Measurements from ENCODE around the gene SIAH2.
A peak's percentile ranks its signal among the peaks of the same experiment; 100 is the strongest.
"Not testable (repeated sequence)": the region's sequence is repeated elsewhere in the genome, so short reads cannot be mapped to it uniquely, and the experiment has no call there.

SIAH2 gene, protein sequence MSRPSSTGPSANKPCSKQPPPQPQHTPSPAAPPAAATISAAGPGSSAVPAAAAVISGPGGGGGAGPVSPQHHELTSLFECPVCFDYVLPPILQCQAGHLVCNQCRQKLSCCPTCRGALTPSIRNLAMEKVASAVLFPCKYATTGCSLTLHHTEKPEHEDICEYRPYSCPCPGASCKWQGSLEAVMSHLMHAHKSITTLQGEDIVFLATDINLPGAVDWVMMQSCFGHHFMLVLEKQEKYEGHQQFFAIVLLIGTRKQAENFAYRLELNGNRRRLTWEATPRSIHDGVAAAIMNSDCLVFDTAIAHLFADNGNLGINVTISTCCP

DNA sequence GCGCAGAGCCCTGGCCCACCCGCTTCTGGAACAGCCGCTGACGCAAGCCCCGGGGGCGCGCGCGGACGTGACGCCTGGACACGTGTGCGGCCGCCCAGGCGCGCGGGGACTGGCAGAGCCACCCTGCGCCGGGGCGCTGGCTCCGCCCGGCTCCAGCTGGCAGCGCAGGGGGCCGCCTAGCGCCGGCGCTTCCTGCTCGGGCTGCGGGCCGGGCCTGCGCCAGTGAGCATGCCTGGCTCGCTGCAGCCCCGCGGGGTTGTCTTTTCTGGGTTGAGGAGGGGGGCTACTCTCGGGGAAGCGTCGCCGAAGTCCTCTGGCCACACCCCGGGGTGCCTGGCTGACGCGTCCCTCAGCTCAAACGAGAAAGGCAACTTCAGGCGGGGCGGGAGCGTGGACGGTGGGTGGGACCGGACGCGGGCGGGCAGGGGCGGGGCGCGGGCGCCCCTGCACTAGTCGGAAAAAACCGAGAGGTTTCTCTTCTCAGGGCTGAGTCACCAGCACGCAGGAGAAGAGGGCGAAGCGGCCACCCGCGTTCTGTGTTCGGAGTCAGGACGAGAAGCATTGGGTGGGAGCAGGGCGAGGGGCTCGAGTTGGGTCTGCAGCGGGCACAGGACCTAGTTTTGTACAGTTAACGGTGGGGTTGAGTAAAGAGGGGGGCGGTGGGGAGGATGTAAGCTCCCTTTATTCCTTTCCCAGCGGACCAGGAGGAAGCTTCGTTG is at the start of gene SIAH2:
Gene SIAH2 (minus strand): TSS at position 48 of the 719 bp plus-strand sequence. CDS start 320 bp downstream, outside the sequence.
- DNase-seq: peak; percentile 88

DNA sequence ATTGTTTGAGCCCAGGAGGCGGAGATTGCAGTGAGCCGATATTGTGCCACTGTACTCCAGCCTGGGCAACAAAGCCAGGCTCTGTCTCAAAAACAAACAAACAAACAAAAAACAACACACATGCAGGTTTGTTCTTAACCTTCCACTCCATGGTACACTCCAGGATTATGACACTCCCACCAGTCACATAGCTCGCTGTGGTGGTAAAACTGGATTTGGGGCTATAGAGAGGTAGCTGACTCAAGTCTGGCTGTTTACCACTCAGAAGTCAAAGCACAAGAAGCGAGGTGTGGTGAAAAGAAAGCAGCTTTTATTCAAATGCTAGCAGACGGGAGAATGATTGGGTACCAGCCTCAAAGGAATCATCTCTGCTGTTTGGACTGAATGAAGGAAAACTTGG is 49.0 kb upstream of the SIAH2 start:
- DNase-seq: no peak

DNA sequence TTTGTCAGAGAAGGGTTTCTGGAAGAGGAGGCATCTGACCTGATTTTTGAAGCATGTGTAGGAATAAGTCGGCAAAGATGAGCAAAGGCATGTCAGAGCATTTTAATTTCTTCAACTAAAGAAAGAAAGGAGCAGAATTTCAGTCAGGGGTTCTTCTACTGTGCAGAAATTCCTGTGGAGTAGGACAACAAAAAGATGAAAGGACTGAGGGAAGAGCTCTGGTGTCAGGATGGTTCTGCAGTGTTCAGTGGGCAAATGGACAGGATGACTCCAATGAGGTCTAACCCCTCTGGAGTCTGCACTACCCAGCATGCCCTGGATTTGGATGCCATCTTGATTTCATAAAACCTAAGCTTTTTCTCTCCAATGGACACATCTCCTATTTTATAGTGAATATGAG is 47.7 kb upstream of the SIAH2 start:
- no peak for DNase-seq

DNA sequence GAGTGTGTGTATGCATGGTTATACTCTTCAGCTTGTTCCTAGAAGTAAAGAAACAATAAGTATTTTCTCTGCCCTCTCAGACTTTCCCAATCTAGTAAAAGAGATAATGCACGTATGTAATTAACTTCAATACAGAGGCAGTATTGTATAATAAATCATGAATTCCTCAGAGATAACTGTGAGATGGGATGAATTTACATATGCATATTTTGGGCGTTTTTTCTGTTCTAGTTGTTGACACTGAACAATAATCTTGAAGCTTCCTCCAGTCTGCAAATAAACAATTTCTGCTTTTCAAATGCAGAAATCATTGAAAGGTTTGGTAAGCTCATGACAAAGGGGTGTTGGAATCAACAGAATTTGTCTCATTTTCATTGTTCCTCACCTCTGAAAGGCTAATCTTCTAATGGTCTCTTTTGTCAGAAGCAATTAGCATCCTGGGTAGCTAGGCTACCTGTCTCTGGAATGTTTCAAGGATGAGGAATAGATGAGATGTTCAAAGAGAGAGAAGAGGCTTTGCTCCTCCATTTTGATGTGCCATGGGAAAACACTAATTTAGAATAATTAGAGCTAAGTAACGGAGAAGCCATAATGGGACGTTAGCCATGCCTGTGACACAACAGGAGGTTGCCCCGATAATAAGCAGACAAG is 43.3 kb upstream of the SIAH2 start:
- no peak for DNase-seq

DNA sequence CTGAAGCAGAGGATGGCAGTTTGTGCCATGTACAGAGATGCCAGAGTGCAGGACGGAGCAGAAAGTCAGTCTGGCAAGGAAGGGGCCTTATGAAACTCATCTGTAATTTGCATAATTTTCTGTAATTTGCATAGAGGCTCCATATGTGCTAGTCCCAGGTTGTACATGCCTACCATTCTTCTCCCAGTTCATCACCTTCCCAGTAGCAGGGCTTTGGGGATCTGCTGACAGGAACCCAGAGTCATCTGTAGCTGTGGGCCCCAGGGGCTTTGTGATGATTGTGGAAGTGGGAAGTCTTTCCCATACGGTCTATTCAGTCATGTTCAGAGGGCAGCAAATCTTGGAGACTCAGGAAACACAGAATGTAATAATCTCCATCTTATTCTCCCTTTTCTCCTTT is 42.4 kb upstream of the SIAH2 start:
- no peak for DNase-seq

DNA sequence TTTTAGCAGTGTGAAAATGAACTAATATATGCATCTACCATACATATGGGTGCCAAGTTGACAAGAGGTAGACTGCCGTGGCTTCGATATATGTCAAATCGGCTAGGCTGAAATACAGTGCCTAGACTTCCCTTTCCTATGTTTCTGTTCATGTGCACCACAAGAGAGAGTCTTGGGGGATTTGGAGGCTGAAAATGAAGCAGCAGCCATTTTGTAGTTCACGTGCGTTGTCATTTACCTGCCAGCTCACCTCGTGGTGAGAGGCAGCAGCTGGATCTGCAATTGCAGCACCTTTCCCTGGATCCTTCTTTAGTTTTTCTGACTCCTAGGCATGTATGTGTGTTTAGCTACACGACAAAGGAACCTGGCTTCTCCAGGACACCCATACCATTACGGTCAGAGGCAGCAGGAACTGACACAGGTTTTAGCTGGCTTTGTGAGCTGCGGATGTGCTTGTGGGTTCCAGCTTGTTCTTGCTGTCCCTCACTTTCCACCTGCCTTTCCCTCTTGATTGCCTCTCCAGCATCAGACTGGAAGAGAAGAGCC is 40.5 kb upstream of the SIAH2 start:
- DNase-seq: no peak

DNA sequence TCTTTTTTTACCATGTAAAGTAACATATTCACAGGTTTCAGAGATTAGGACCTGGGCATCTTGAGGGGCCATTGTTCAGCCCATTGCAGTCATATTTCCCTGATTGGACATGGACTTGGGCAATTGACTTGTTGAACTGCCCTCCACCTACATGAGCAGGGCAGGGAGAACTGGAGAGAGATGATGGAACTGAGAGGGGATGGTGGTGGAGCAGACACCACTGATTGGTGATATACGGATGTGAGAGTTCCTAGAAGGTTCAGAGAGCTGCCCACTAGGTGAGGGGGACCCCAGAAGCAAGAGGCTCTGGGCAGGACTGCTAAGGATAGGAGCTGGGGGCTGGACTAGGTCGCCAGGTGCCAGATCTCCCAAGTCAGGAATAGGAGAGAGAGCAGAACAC is 37.8 kb upstream of the SIAH2 start:
- no peak for DNase-seq

DNA sequence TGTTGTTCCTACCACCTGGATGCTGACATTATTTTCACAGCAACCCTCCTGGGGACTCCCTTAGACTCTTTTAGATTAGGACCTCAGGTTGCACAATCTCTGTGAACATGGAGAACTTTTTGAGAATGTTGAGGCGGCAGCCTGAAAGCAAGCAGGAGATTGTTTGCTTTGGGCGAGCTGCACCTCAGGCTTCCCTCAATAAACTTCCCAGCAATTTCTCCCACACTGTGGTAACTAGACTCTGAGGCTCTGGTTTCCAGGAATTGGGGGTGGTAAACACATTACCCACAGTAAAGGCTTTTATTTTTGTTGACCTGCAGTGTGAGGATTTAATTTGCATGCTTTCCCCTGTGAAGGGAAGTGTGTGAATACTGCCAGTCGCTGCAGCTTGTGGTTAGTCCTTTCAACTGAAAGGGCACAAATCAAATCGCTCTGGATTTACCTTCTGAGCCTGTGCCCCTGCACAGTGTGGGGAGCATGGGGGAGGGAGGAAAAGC is 35.2 kb upstream of the SIAH2 start:
- DNase-seq: no peak

DNA sequence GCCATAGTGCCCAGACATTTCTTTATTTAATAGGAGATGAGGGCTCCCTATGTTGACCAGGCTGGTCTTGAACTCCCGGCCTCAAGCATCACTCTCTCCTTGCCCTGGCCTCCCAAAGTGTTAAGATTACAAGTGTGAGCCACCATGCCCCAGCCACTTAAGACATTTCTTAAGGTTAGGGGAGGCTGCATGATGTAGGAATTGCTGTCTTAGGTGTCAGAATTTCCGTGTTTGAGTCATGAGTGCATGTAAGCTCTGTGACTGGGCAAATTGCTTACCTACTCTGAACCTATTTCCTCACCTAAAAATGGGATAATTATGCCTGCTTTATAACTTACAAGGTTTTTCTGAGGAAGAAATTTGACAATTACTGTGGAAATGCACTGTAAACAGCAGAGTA is 34.2 kb upstream of the SIAH2 start:
- no peak for DNase-seq

DNA sequence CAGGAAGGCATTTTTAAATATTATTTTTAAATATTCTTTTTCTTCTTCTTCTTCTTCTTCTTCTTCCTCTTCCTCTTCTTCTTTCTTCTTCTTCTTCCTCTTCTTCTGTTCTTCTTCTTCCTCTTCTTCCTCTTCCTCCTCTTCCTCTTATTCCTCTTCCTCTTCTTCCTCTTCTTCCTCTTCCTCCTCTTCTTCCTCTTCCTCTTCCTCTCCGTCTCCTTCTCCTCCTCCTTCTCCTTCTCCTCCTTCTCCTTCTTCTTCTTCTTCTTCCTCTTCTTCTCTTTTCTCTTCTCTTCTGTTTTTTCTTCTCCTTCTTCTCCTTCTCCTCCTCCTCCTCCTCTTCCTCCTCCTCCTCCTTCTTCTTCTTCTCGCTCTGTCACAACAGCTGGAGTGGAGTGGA is 33.6 kb upstream of the SIAH2 start:
- DNase-seq: not testable (repeated sequence)

DNA sequence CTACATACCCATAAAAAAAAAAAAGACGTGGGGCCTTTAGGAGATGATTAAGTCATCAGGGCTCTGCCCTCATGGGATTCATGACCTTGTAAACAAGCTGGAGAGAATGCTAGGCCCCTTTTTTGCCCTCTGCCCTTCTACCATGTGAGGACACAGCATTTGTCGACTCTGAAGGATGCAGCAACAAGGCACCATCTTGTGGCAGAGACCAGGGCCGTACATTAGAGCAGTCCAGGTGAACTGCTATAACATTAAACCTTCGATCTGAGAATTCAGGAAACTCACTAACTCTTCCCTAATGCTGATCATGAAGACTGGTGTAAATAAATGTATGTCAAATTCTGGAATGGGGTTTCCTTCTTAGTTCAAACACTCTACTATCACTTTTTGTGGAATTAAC is 30.7 kb upstream of the SIAH2 start:
- no peak for DNase-seq

DNA sequence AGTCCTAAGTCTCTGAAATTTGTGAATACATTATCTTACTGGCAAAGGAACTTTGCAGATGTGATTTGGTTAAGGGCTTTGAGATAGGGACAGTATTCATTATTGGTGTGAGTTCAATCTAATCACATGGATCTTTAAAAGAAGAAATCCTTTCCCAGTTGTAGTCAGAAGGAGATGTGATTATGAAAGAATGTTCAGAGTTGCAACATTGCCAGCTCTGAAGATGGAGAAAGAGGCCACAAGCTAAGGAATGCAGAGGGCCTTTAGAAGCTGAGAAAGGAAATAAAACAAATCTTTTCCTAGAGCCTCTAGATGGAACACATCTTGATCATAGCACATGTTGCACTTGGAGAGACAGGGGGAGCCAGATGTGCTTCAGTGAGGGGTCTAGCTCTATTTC is 27.7 kb upstream of the SIAH2 start:
- DNase-seq: no peak

DNA sequence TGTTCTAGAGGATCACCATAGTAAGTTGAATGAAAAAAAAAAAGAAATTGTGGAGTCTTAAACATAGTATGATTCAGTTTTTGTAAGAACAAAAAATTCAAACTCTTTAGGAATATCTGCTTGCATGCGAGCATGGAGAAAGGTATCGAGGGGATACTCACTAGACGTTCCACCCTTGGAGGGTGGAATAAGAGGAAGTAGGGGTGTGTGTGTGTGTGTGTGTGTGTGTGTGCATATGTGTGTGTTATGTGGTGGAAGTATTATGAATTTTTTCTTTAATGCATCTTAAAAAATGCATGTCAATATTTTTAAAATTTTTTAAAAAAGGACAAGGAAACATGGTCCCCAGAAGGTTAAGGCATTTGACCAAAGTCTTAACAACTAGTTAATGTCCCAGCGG is 26.5 kb upstream of the SIAH2 start:
- no peak for DNase-seq

DNA sequence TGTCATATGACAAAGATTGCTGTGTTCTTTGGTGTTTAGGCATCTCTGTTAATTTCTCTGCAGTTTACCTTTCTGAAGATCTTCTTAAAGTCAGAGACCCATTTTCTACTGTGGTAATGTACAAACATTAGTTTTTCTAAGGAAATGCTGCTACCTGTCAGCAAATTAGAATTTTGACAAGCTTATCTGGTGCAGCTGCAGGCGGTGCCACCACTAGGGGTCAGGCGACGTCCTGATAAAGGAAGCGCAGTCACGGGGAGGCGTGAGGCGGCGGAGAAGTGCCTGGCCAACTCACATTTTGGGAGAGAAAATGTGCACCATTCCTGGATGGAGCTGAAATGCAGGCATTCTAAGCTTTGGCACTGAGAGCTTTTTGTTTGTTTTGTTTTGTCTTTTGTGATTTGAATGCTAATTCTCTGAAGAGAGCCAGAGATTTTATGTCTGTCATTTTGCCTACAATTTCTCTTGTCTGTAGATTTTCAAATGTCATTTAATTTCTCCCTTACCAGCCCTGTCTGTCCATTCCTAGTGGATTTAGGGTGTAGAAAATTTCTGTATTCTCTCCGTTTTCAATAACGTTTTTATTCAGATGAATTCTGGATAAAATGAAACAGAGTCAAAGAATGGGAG is 24.9 kb upstream of the SIAH2 start:
- no peak for DNase-seq

DNA sequence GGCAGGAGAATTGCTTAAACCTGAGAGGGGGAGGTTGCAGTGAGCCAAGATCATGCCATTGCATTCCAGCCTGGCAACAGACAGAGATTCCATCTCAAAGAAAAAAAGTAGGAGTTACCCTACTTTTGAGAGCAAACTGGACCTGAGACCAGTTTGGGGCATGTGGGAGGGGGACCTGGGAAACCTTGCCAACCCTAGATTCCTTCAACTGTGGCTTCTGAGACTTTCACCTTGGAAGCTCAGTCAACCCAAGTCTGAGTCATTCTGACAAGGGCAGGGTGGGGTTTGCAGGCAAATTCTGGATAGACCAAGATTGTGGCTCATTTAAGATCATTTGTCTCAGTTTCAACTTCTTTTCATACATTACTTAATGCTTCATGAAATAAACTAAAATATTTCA is 23.8 kb upstream of the SIAH2 start:
- no peak for DNase-seq

DNA sequence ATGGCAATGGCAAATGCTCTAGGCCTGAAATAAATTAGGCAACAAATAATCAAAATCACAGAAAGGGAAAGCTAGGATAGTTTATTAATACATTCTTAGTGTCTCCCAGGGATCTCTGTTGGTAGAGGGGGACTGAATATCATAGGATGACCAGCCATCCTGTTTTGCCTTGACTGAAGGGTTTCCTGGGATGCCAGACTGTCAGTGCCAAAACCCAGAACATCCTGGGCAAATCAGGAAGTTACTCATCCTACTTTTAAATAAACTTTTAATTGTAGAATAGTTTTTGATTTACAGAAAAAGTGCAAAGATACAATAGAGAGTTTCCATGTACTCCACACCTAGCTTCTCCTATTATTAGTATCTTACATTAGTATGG is 21.8 kb upstream of the SIAH2 start:
- no peak for DNase-seq

DNA sequence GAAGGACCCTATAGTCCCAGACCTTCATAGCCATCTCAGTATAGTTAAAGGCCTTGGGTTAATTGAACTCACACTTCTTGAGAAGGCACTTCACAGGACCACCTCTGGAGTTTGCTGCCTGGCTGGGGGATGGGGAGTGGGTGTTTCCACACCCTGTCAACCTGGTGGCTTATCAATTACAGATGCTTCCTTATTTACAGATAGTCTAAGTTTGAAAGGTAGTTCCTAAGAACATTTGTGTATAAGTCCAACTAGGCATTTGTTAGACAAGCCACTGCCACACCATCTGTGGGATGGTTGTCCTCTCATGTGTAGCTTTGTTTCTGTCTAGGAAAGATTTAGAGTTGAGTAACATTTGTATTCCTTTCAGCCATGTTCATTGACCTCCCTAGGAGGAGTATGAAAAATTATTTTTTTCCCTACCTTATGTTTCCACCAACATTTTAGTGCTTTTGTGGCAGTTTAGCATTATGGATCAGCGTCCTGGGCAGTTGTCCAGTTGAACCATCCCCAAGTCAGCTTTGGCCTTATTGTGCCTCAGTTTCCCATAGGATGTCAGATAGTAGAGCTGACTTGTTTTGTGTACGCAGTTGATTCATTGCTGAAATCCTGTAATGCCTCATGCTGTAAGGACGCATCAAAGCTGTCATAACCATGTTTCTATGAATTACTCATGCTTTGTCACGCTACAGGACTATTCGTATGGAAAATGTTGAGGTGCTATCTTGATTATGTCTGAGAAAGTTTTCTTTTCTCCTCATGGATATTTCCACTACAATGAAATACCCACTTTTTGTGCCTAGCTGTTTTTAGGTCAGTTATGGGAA is 21.2 kb upstream of the SIAH2 start:
- DNase-seq: no peak

DNA sequence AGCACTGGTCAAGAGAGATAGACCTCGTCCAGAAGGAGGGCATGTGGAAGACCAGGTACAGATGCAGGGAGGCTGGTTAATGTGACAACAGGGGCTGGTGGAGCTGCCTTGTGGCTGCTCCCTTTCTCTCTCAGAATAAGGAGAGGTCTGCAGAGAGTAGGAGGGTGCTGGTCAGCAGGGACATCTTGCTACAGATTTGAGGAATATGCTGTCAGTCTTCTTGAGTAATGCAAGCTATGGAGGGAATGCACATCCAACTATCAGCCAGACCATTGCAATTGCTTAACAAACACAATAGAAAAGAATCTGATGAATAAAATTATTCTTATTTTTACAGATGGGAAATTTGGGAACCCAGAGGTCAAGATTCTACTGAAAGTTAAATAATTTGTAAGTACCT is 20.3 kb upstream of the SIAH2 start:
- DNase-seq: no peak

DNA sequence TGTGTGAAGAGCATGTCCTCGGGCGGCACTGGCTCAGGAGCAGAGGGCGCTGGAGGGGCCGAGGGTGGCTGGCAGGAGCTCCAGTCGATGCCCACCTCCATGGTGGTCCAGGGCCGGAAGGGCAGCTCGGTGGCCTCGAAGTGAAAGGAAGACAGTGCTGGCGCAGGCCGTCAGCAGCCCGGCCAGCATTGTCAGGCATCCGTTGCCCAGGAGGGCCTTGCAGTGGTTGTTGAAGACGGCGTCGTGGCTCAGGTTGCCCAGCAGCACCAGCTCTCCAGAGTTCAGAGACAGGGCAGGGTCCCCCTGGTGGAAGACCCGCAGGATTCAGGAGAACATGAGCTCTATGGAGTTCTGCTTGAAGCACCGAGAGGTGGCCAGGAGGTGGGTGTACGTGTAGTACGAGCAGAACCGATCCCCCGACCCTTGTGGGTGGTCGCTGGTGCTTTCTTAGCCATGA is 16.5 kb upstream of the SIAH2 start:
- DNase-seq: no peak

DNA sequence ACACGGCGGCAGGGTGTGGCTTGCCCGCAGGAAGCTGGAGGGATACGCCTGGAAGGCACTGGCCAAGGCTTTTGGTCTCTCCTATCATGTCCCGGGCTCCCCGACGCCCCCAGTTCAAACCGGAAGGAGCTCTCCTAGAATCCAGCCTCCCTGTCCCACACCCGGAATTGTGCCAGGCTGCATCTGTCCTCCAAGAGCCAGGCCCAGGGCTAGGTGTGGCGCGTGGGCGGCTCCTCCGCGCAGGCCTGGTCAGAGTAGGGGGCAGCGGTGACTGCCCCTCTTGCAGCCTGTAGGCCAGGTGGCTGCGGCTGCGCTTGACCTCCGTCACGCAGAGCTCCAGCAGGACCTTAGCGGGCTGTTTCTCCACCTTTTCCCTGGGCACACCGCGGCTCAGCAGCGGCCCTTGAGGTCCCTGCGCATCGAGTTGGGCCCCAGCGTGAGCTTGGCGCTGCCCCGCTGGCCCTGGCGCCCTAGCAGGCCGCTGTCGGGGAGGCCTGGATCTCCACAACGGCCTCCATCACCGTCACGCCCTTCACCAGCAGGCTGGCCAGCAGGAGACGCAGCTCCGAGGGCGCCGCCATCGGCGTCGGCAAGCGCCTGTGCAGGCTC is 15.9 kb upstream of the SIAH2 start:
- no peak for DNase-seq

DNA sequence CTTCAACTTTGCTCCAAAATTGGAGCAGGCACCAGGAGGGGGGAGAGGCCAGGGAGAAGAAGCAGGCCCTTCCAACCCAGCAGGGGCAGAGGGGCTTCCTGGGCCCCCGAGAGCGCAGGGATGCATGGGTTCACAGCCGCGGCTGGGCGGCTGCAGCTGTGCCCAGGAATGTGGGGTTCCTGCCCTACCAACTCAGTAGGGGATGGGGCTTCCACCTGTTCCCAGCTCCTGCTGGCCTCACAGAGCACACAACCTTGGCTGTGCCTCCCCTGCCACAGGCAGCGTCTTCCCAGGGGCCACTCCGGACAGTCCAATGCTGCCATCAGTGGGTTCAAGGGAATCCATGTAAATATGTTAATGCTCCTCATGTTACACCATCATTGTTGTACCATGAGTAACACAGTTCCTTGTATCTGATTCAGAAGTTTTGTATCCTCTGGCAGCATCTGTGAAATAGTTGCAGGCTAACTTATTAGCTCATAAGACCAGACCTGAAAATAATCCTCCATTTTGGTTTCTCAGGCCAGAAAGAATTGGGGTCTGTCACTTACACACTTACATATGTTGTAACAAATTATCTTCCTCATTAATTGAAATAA is 12.1 kb upstream of the SIAH2 start:
- DNase-seq: no peak
